Upper lobe of left lung (tissue), 6 donors: ENCODE data around the gene PGAM2. TPM values are rescaled to one million over a fixed set of nuclear protein-coding genes. Genes with fewer than 3 reads are reported as not detected.

ENCODE experiments used
- ATAC-seq, 2 donors: fragments of 200-7000 bp; cut with Tn5 transposase; one replicate each; pipeline ENCODE4 v1.9.1; 2022; ENCODE audit warnings: mild to moderate bottlenecking in 2 of 2, moderate library complexity in 2 of 2; ENCODE audit not compliant: low FRiP score in 2 of 2
- DNase-seq, 2 donors: peaks; one replicate each; pipeline ENCODE4 v3.0.0-alpha.2; 2019 to 2020
- H3K27ac ChIP-seq, 4 donors: fragments of 200-600 bp; sonication (generic); one replicate each; pipeline ENCODE4 v1.5.1; 2016 to 2019
- H3K27me3 ChIP-seq, 4 donors: fragments of 200-600 bp; sonication (generic); one replicate each; pipeline ENCODE4 v1.5.1; 2017 to 2019
- H3K36me3 ChIP-seq, 4 donors: fragments of 200-600 bp; sonication (generic); one replicate each; pipeline ENCODE4 v1.5.1; 2016 to 2019
- H3K4me1 ChIP-seq, 4 donors: fragments of 200-600 bp; sonication (generic); one replicate each; pipeline ENCODE4 v1.5.1; 2018 to 2019
- H3K4me3 ChIP-seq, 4 donors: fragments of 200-600 bp; sonication (generic); one replicate each; pipeline ENCODE4 v1.5.1; 2017 to 2019; ENCODE audit warnings: mild to moderate bottlenecking in 2 of 4, moderate library complexity in 1 of 4
- H3K9me3 ChIP-seq, 4 donors: fragments of 200-600 bp; sonication (generic); one replicate each; pipeline ENCODE4 v1.5.1; 2018 to 2019
- EP300 ChIP-seq, 4 donors: sonication (generic); formaldehyde crosslinking; IDR thresholded peaks; one replicate each; pipeline ENCODE4 v1.5.1; 2017; ENCODE audit warnings: antibody characterized with exemption in 4 of 4, control low read depth in 2 of 4
- POLR2A ChIP-seq, 4 donors: fragments of 450-650 bp; IDR thresholded peaks; one replicate each; pipeline ENCODE4 v1.5.1; 2016 to 2017; ENCODE audit warnings: antibody characterized with exemption in 4 of 4, mild to moderate bottlenecking in 2 of 4
- POLR2AphosphoS5 ChIP-seq, 2 donors: sonication (generic); formaldehyde crosslinking; IDR thresholded peaks; one replicate each; pipeline ENCODE4 v1.5.1; 2017; ENCODE audit warnings: antibody characterized with exemption in 2 of 2
- WGBS, 2 donors: methylation state at CpG; one replicate each; pipeline ENCODE4 v1.1.5; 2017 to 2018; 5-methylcytosine and 5-hydroxymethylcytosine counted together
- total RNA-seq, 6 donors: library from RNA; depleted of rRNA in 4 of 6; stranded (reverse); fragments of >200 nt in 4 of 6; gene quantifications; one replicate each; pipeline versions ENCODE4 v1.1.0 to v1.2.1, GENCODE V29; 2016 to 2021
- TF ChIP-seq, protein P1 (sequence below), 6 experiments: fragments of 450-650 bp in 4 of 6; fragments of 200-600 bp in 2 of 6; sonication (generic) in 2 of 6; IDR thresholded peaks; one replicate each; pipeline ENCODE4 v1.5.1; 2016 to 2019; ENCODE audit warnings: antibody characterized with exemption in 6 of 6
- donor health status: DM: no; HTN: no; CAD: no; lungs with moderate emphysema.
- donor health status: DM: no; HTN: yes; CAD: no; lungs with severe emphysema.

PGAM2 gene
- total RNA-seq, 6 donors from 2014 or later: 0.26 to 0.91 (median 0.75) TPM; not detected in 2

DNA sequence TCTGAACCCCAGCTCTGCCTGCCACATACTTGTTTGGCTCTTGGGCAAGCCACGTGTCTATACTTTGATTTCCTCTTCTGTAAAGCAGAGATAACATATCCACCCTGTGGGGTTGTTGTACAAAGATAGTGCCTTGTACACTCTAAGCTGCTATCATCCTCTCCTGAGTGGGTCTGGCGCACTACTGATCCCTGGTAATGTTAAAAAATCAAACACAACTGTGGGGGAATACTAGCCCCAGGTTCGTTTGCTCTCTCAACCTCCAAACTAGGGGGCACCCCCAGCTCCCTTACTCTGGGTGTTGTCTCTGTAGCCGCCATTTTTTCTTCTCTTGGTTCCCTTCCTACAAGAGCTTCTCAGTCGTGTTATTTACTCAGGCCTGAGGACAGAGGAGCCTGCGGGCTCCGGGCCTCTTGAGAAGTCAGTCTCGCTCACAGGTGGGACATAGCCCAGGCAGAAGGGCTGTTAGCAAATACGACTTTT lies 15.9 kb upstream of the PGAM2 start:
- no peak for TF ChIP-seq POLR2AphosphoS5 (IDR thresholded peaks at IDR 0.05)
- TF ChIP-seq EP300 (IDR thresholded peaks at IDR 0.05): no peak
- TF ChIP-seq, protein P1, sequence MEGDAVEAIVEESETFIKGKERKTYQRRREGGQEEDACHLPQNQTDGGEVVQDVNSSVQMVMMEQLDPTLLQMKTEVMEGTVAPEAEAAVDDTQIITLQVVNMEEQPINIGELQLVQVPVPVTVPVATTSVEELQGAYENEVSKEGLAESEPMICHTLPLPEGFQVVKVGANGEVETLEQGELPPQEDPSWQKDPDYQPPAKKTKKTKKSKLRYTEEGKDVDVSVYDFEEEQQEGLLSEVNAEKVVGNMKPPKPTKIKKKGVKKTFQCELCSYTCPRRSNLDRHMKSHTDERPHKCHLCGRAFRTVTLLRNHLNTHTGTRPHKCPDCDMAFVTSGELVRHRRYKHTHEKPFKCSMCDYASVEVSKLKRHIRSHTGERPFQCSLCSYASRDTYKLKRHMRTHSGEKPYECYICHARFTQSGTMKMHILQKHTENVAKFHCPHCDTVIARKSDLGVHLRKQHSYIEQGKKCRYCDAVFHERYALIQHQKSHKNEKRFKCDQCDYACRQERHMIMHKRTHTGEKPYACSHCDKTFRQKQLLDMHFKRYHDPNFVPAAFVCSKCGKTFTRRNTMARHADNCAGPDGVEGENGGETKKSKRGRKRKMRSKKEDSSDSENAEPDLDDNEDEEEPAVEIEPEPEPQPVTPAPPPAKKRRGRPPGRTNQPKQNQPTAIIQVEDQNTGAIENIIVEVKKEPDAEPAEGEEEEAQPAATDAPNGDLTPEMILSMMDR (IDR thresholded peaks at IDR 0.05): no peak
- no peak for TF ChIP-seq POLR2A (IDR thresholded peaks at IDR 0.05)
- 43 to 47% methylated on average over 9 of the region's 9 CpGs for WGBS, 2 donors
- Histone ChIP-seq H3K36me3 (peaks cover 16 to 44% (median 42%) of the 10 kb centered on the region in 4 donors), H3K27ac (peak overlapping the region in 3 of 4 donors; percentile 92 to 95 (median 93)), H3K27me3 (no peaks in the 10 kb centered on the region), H3K9me3 (no peaks in the 10 kb centered on the region), H3K4me3 (peak overlapping the region in 3 of 4 donors; percentile 87 to 98 (median 94)), H3K4me1 (peaks cover 10 to 20% (median 13%) of the 10 kb centered on the region in 4 donors)
- DNase-seq (no peak), ATAC-seq (no peak)

DNA sequence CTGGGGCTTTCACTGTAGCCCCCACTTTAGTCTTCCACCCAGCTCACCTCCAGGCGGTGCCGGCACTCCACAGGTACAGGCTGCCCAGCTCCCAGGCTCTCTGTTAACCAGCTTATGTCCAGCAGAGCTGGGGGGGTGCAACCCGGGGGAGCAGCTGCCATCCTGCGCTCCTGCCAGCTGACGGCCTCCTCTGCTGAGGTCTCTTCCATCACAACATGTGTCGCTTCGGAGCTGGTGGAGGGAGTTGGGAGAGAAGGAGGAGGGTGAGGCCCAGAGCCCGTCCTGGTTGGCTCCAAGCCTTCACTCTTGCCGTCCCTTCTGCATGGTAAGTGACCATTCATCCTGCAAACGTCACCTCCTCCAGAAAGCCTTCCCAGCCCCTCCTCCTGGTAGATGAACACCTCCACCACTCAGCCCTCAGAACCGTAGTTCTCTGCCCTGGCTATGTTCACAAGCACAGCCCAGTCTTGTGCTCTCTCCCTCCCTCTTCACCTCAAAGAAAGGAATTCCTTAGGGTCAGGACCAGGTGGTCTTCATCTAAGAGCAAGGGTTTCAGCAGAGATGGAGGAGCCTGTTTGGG lies 15.4 kb upstream of the PGAM2 start:
- peaks cover 17 to 50% (median 47%) of the 10 kb centered on the region in 4 donors for H3K36me3 ChIP-seq
- WGBS, 2 donors: 77 to 89% methylated on average over 7 to 11 of the region's 11 CpGs

DNA sequence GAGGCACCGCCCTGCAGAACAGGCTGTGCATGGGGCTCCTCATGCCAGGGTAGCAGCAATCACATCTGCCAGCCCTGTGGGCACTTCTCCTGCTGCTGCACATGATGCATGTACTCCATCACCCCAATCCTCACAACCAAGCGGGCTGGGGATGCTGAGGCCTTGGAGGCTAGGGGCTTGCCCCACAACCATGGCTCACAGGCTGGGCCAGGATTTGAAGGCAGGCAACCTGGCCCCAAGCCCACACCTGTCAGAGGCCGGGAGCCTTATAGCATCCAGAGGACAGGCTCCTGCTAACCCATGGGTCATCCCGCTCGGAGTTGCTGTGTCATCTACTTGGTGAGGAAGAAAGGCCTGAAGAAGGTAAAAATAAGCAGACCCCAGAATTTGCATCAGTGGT lies 14.8 kb upstream of the PGAM2 start:
- WGBS, 2 donors: 97% methylated on average over 5 of the region's 5 CpGs; no CpG with 5 or more reads in 1 of the 2 donors
- DNase-seq (no peak), ATAC-seq (no peak)
- H3K4me1 ChIP-seq: peaks cover 10 to 20% (median 13%) of the 10 kb centered on the region in 4 donors
- no peak for TF ChIP-seq POLR2AphosphoS5 (IDR thresholded peaks at IDR 0.05)
- TF ChIP-seq, protein P1 (IDR thresholded peaks at IDR 0.05): no peak
- TF ChIP-seq EP300 (IDR thresholded peaks at IDR 0.05): no peak
- no peak for TF ChIP-seq POLR2A (IDR thresholded peaks at IDR 0.05)
- no peaks in the 10 kb centered on the region for H3K27me3 ChIP-seq
- H3K4me3 ChIP-seq: no peak overlapping the region
- no peaks in the 10 kb centered on the region for H3K9me3 ChIP-seq
- peak overlapping the region in 1 of 4 donors; percentile 95 for H3K27ac ChIP-seq
- H3K36me3 ChIP-seq: peaks cover 17 to 56% (median 53%) of the 10 kb centered on the region in 4 donors

More for the DNA sequence above, 15.4 kb upstream of the PGAM2 start:
- Histone ChIP-seq H3K4me1 (peaks cover 10 to 20% (median 13%) of the 10 kb centered on the region in 4 donors), H3K27ac (peak overlapping the region in 3 of 4 donors; percentile 15 to 95 (median 93)), H3K27me3 (no peaks in the 10 kb centered on the region), H3K9me3 (no peaks in the 10 kb centered on the region), H3K4me3 (peak overlapping the region in 2 of 4 donors; percentile 94 to 98)
- no peak for TF ChIP-seq EP300 (IDR thresholded peaks at IDR 0.05)
- no peak for TF ChIP-seq POLR2AphosphoS5 (IDR thresholded peaks at IDR 0.05)
- TF ChIP-seq POLR2A (IDR thresholded peaks at IDR 0.05): no peak
- ATAC-seq (no peak), DNase-seq (no peak)

DNA sequence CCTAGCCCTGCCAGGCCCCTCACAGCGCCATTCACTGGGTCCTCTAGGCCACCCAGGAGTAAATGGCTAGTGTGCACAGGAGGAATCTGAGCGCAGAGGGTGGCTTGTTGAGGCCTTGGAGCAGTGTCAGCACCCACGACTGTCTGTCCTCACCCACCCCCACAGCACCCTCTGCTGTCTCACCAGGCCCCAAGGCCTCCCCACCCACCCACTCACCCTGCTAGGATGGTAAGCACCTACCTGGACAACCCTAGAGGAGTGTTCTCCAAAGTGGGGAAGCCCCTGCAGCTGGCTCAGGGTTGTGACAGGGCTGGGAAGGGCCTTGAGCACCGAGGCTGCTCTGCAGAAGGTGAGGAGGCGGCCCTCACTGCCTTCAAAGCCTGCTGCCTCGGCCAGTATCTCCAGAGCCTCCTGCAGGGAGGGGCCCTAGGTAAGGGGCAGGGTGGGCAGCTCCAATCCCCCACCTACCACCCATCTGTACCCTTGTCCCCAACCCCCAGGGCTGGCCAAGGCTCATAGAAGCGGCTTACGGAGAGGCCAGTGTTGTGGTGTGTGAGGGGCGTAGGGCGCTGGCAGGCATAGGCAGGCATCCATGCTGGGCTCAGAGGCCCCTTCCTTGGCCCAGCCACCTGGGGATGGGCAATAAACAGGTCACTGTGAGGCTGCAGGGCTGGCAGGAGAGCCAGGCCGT lies 14.1 kb upstream of the PGAM2 start:
- DNase-seq: no peak

More for the DNA sequence above, 14.1 kb upstream of the PGAM2 start:
- no peak for ATAC-seq
- no peaks in the 10 kb centered on the region for H3K9me3 ChIP-seq
- peaks cover 17 to 63% (median 56%) of the 10 kb centered on the region in 4 donors for H3K36me3 ChIP-seq
- WGBS, 2 donors: 89 to 90% methylated on average over 5 to 9 of the region's 11 CpGs
- TF ChIP-seq EP300 (IDR thresholded peaks at IDR 0.05) (no peak), POLR2AphosphoS5 (IDR thresholded peaks at IDR 0.05) (no peak), POLR2A (IDR thresholded peaks at IDR 0.05) (no peak)
- TF ChIP-seq, protein P1 (IDR thresholded peaks at IDR 0.05): no peak
- H3K4me3 ChIP-seq: no peak overlapping the region
- peaks cover 10 to 21% (median 14%) of the 10 kb centered on the region in 4 donors for H3K4me1 ChIP-seq
- no peak overlapping the region for H3K27ac ChIP-seq
- no peaks in the 10 kb centered on the region for H3K27me3 ChIP-seq
